HG02588 (cell line): ENCODE measurements around the gene TAF1D.
"Not testable (repeated sequence)": the region's sequence is repeated elsewhere in the genome, so short reads cannot be mapped to it uniquely, and the experiment has no call there.

Source experiments
- ATAC-seq: cut with Tn5 transposase; IDR thresholded peaks from one replicate; pipeline ENCODE4 v1.9.1; 2021; ENCODE audit warnings: mild to moderate bottlenecking, moderate library complexity; ENCODE audit not compliant: unreplicated experiment

TAF1D gene

GRCh38 chr11:93741094-93741881, at the start of gene TAF1D, which contains the start of gene C11orf54:
Gene TAF1D, minus strand, starts transcription at chr11:93741495. Its CDS starts 2,191 bp downstream, at chr11:93739304.
Gene C11orf54, plus strand, starts transcription at chr11:93741672. Its CDS starts 5,722 bp downstream, at chr11:93747394.
- ATAC-seq, result peak; percentile 75

- peak; percentile 27 for ATAC-seq
Observed at GRCh38 chr11:93784935-93785360, 43.7 kb upstream of the TAF1D start.

DNA sequence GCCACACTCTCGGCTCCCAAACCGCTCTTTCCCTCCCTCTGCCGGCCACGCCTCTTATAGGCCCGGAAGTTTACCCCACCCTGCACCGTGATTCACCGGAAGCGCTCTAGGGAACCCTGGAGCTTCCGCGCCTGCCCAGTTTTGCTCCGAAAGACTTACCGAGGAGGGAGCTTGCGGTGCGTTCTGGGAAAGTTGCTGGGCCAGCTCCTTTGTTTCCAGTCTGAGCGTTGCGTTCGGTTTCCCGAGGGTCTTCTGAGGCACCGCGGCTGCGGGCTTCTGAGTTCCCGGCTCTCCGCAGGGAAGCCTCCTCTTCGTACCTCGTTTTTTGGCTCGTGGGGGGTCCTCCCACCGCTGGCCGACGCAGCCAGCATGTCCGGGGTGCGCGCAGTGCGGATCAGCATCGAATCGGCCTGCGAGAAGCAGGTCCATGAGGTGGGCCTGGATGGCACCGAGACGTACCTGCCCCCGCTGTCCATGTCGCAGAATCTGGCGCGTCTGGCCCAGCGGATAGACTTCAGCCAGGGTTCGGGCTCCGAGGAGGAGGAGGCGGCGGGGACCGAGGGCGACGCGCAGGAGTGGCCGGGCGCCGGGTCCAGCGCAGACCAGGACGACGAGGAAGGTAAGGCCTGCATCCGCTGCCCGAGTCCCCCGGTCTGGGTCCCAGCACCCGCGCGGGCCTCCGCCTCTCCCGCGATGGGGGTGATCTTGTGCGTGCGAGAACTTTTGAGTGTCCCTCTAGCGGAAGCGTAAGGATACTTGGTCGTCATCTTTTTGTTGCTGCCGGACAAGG, 43.0 kb upstream of the TAF1D start, which contains the start of gene MED17:
MED17 (plus strand) TSS at position 138 of the 790 bp plus-strand sequence; CDS start at position 370, 232 bp downstream.
- peak; percentile 97 for ATAC-seq

GRCh38 chr11:93783765-93784144, 42.5 kb upstream of the TAF1D start:
- ATAC-seq, result peak; percentile 45

DNA sequence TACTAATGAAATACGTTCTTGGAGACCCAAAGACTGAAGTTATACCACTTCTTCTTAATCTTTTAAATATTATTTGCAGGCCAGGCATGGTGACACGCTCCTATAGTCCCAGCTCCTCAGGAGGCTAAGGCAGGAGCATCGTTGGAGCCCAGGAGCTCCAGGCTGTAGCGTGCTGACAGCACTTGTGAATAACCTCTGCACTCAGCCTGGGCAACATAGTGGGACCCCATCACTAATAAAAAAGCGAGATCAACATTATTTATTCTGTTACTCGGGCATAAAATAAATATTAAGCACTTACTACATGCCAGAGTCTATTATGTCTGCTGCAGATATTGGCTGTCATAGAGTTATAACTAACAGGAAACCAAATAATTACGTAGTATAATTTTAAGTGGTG, 42.1 kb upstream of the TAF1D start:
- no peak for ATAC-seq

DNA sequence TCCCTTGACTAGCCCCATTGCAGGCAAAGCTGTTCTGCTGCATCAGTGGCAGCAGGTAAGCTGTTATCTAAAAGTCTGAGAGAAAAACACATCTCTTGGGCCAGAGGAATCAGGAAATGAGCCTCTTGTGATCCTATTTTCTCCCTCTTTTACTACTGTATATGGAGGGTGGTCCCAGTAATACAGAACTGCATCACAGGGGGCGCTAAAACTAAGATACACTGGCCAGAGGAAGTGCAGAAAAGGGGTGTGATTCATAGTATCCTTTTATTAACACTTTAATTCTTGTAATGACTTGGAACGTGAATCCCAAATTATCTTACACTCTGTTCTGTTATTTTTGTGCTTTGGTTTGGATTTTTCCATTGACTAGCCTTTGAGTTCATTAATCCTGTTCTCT, 34.0 kb upstream of the TAF1D start:
- ATAC-seq, result no peak

DNA sequence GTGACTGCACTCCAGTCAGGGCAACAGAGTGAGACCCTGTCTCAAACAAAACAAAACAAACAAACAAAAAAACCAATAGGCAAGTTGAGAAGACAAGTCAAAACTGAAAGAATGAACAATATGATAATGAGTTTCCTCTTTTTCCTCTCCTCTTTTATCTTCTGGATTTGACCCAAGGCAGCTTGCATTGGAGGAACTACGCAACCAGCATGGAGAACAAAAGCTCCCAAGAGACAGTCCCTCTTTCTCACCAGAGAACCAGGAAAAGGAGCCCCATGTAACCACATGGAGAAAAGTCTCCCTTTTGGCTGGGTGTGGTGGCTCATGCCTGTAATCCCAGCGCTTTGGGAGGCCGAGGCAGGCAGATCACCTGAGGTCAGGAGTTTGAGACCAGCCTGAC, 33.3 kb upstream of the TAF1D start:
- not testable (repeated sequence) for ATAC-seq

- ATAC-seq, result no peak
Observed at GRCh38 chr11:93773601-93774200, 32.4 kb upstream of the TAF1D start.

- ATAC-seq, result no peak
Observed at GRCh38 chr11:93773045-93773477, 31.8 kb upstream of the TAF1D start.

GRCh38 chr11:93772123-93772522, 30.8 kb upstream of the TAF1D start:
- no peak for ATAC-seq

DNA sequence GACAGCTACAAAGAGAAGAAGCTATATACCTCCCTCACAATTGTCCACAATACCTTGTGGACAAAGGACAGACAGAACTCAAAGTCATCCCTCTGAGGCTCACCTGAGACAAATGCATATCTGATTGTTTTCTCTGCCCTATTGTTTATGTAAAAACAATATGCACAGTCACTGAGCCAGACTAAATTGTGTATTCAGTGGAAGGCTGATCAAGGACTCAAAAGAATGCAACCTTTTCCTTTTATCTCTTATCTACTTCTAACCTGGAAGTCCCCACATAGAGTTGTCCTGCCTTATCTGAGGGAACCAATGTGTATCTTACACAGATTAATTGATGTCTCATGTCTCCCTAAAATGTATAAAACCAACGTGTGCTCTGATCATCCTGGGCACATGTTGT, 28.9 kb upstream of the TAF1D start:
- no peak for ATAC-seq

GRCh38 chr11:93767018-93767417, 25.7 kb upstream of the TAF1D start:
- no peak for ATAC-seq

GRCh38 chr11:93766504-93766903, 25.2 kb upstream of the TAF1D start:
- ATAC-seq, result no peak

GRCh38 chr11:93765551-93765950, 24.3 kb upstream of the TAF1D start:
- ATAC-seq, result no peak

DNA sequence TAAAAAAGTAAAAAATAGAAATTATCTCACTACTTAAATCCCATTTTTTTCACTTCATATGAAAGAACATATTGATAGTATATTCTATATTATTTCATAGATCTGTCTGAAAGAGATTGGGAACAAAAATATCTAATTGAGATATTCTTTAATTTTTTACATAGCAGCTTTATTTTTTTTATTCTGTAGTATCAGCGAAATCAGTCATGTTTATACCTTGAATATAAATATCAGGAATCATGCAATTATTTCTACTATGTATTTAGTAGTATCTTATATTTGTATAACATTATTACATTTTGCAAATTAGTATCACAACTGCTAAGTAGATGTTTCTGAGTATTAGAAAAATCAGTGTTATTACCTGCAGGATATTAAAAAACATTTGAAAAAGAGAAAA, 20.6 kb upstream of the TAF1D start:
- no peak for ATAC-seq

DNA sequence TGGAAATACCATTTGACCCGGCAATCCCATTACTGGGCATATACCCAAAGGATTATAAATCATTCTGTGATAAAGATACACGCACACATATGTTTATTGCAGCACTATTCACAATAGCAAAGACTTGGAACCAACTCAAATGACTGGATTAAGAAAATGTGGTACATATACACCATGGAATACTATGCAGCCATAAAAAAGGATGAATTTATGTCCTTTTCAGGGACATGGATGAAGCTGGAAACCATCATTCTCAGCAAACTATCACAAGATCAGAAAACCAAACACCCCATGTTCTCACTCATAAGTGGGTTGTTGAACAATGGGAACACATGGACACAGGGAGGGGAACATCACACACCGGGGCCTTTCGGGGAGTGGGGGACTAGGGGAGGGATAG, 17.8 kb upstream of the TAF1D start:
- not testable (repeated sequence) for ATAC-seq

DNA sequence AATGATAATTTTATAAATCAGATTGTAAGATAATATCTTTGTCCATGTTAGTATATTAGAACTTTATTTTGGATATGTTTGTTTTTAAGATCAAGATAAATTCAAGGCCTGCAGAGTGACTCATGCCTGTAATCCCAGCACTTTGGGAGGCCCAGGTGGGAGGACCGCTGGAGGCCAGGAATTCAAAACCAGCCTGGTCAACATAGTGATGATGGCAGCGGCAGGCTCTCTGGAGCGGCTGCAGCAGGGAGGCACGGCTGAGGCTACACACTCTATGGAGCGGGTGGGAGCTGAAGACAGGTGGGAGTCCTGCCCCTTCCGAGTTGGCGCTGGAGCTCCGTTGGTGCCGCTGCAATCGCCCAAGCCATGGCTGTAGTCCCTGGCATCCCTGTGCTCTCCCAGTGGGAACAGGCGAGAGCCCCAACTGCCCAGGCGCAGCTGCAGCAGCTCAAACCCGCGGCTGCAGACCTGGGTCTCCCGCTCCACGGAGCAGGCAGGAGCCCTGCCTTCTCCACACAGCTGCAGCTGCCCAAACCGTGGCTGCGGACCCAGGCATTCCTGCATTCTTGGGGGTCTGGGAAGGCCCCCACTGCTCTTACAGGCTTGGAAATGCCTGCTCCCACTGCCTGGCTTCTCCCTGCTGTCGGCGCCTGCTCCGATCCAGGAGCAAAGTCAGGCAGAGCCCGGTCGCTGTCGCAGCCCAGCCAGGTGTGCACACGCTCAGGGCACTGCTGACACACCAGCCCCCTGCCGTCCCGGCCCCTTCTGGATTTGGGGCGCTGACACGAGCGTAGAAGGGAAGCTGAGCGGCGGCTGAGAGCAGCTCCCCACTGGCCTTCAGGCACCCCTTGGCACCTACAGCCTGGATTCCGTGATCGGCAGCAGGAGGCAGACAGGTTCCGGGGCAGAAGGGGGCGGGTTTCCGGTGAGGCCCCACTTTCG, 16.9 kb upstream of the TAF1D start:
- ATAC-seq, result no peak

DNA sequence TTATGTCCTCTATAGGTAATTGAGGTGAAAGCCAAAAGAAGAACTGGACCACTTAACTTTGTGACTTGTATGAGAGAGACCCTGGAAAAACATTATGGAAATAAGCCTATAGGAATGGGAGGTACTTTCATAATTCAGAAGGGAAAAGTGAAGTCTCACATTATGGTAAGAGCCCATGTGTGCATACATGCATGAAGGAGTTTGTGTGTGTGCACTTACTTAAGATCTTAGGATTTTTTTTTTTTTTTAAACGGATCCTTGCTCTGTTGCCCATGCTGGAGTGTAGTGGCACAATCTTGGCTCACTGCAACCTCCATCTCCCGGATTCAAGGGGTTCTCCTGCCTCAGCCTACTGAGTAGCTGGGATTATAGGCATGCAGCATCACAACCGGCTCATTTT, 16.0 kb upstream of the TAF1D start:
- no peak for ATAC-seq

GRCh38 chr11:93756748-93757147, 15.5 kb upstream of the TAF1D start:
- peak; percentile 37 for ATAC-seq

GRCh38 chr11:93753241-93753640, 11.9 kb upstream of the TAF1D start:
- ATAC-seq, result no peak
